Fibroblast of lung (primary cell): ENCODE data around the gene SYTL3.

Experiments used
- CTCF ChIP-seq, 2 donors: IDR thresholded peaks in 1 of 2; conservative IDR thresholded peaks in 1 of 2; 1 replicate in 1 of 2; 2 replicates in 1 of 2; pipeline ENCODE4 v1.5.1; 2011 to 2012; ENCODE audit warnings: low read length in 2 of 2, control low read depth in 1 of 2, inconsistent platforms in 1 of 2, low read depth in 1 of 2, mild to moderate bottlenecking in 1 of 2
- EZH2 ChIP-seq: IDR thresholded peaks from 2 replicates; pipeline ENCODE4 v1.5.1; 2012; ENCODE audit warnings: low read length, control low read depth, mild to moderate bottlenecking; ENCODE audit errors: missing control alignments

- TF ChIP-seq CTCF (conservative IDR thresholded peaks at IDR 0.05 in 1 of 2, IDR thresholded peaks at IDR 0.05 in 1 of 2; ENCODE audit: low read depth in 1 of 2, low read length in 2 of 2) (peak; percentile 72 to 78), EZH2 (no peak)
These were observed 56.6 kb downstream of the SYTL3 start for GRCh38 chr6:158706369-158706982.
